Measurements from ENCODE around the gene PRDM10. TPM values are rescaled to one million over a fixed set of nuclear protein-coding genes. Genes with fewer than 3 reads are reported as not detected.

PRDM10 gene
- total RNA-seq, 1 donor from 2014 or later, result 12.5 TPM

Other genes starting within 250 kb of the PRDM10 start
- 86.0 TPM for gene TMEM45B, start 187.0 kb downstream of the PRDM10 start, total RNA-seq
- 23.5 TPM for gene NFRKB, start 107.3 kb downstream of the PRDM10 start, total RNA-seq
- 502 TPM for gene APLP2, start 67.1 kb upstream of the PRDM10 start, total RNA-seq
- gene ST14, start 156.9 kb upstream of the PRDM10 start, total RNA-seq, result 193 TPM